Activated CD8-positive, alpha-beta memory T cell treated with anti-CD3 and anti-CD28 coated beads, Interleukin-2, amount 10 ng/mL, durations not matched to agents 7 days and 5 days (primary cell): ENCODE data around the gene FAM107B. TPM values are rescaled to one million over a fixed set of nuclear protein-coding genes. Genes with fewer than 3 reads are reported as not detected.
A peak's percentile ranks its signal among the peaks of the same experiment; 100 is the strongest.
"Not testable (repeated sequence)": the region's sequence is repeated elsewhere in the genome, so short reads cannot be mapped to it uniquely, and the experiment has no call there.

Experiments used
- ATAC-seq: fragments of 150-1000 bp; cut with Tn5 transposase; one replicate; pipeline ENCODE4 v1.10.0; 2021; ENCODE audit warnings: moderate library complexity
- CTCF ChIA-PET: fragments of 350-600 bp; sonication (Branson Sonifier 250); formaldehyde crosslinking; loops from one replicate; lab custom pipeline; 2021; ENCODE audit warnings: antibody characterized with exemption; lab: Charles Lee
- DNase-seq: peaks from one replicate; pipeline ENCODE4 v3.0.0-alpha.2; 2020
- H3K27ac Mint-ChIP-seq: one replicate; pipeline ENCODE4 v1.8.0; 2021; ENCODE audit warnings: mild to moderate bottlenecking, mixed read lengths
- H3K27me3 Mint-ChIP-seq: one replicate; pipeline ENCODE4 v1.8.0; 2021; ENCODE audit warnings: mixed read lengths
- H3K36me3 Mint-ChIP-seq: one replicate; pipeline ENCODE4 v1.8.0; 2021; ENCODE audit warnings: mild to moderate bottlenecking, mixed read lengths
- H3K4me1 Mint-ChIP-seq: one replicate; pipeline ENCODE4 v1.8.0; 2021; ENCODE audit warnings: mixed read lengths
- H3K4me3 Mint-ChIP-seq: one replicate; pipeline ENCODE4 v1.8.0; 2021; ENCODE audit warnings: mild to moderate bottlenecking, moderate library complexity, mixed read lengths
- H3K9me3 Mint-ChIP-seq: one replicate; pipeline ENCODE4 v1.8.0; 2022; ENCODE audit warnings: low read depth, mixed read lengths
- total RNA-seq, 2 experiments: library from RNA; stranded (reverse); gene quantifications; one replicate each; pipeline ENCODE4 v1.2.3, GENCODE V29; 2021

The FAM107B gene
- total RNA-seq, 2 experiments from 2014 or later, result 114 to 208 TPM

GRCh38 chr10:14595526-14596182, 179.0 kb downstream of the FAM107B start:
- CTCF ChIA-PET, result no interaction called here
- ATAC-seq, result no peak
- Mint-ChIP-seq H3K9me3 (no peaks in the 10 kb centered on the region), H3K4me3 (no peak overlapping the region), H3K27me3 (no peaks in the 10 kb centered on the region), H3K4me1 (peaks cover 66% of the 10 kb centered on the region), H3K27ac (peak overlapping the region; percentile 30), H3K36me3 (peaks cover 71% of the 10 kb centered on the region)
- no peak for DNase-seq

GRCh38 chr10:14594878-14595525, 179.7 kb downstream of the FAM107B start:
- DNase-seq (no peak), ATAC-seq (no peak)
- no peaks in the 10 kb centered on the region for H3K27me3 Mint-ChIP-seq
- H3K27ac Mint-ChIP-seq, result peak overlapping the region; percentile 1
- H3K9me3 Mint-ChIP-seq, result no peaks in the 10 kb centered on the region
- no peak overlapping the region for H3K4me3 Mint-ChIP-seq
- CTCF ChIA-PET, result no interaction called here
- peaks cover 66% of the 10 kb centered on the region for H3K4me1 Mint-ChIP-seq
- H3K36me3 Mint-ChIP-seq, result peaks cover 73% of the 10 kb centered on the region

GRCh38 chr10:14593806-14594205, 180.9 kb downstream of the FAM107B start:
- H3K4me3 Mint-ChIP-seq, result no peak overlapping the region
- no peak for DNase-seq
- no peaks in the 10 kb centered on the region for H3K9me3 Mint-ChIP-seq
- no peak for ATAC-seq
- peaks cover 65% of the 10 kb centered on the region for H3K4me1 Mint-ChIP-seq
- peaks cover 62% of the 10 kb centered on the region for H3K36me3 Mint-ChIP-seq
- no peak overlapping the region for H3K27ac Mint-ChIP-seq
- H3K27me3 Mint-ChIP-seq, result no peaks in the 10 kb centered on the region
- CTCF ChIA-PET, result no interaction called here

DNA sequence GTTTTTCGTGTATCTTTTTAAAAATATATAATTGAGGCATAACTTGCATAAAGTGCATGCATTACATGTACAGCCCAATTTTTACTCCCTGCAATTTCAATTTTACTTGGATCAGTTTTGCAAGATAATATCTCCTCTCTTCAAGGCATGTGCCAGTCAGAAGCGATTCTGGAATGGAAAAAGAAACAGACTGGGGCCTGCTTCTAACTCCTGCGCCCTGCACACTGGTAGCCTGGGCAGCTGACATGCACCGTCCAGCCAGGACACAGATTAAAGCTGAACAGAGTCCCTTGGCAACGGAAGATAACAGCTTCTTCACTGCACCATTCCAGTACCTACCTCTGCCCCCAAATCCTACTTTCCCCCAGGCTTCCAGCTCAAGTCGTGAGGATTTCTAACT, 182.1 kb downstream of the FAM107B start:
- CTCF ChIA-PET, result interaction anchor here (1.6 kb wide), 1 partner anchor 9 kb away, joined by 5 read pairs; no protein-coding TSS in a partner anchor
- no peaks in the 10 kb centered on the region for H3K27me3 Mint-ChIP-seq
- ATAC-seq (no peak), DNase-seq (no peak)
- no peaks in the 10 kb centered on the region for H3K9me3 Mint-ChIP-seq
- H3K36me3 Mint-ChIP-seq, result peaks cover 63% of the 10 kb centered on the region
- no peak overlapping the region for H3K4me3 Mint-ChIP-seq
- H3K4me1 Mint-ChIP-seq, result peaks cover 69% of the 10 kb centered on the region
- H3K27ac Mint-ChIP-seq, result peak overlapping the region; percentile 16

- no peak for ATAC-seq
- H3K27me3 Mint-ChIP-seq, result no peaks in the 10 kb centered on the region
- H3K36me3 Mint-ChIP-seq, result peaks cover 61% of the 10 kb centered on the region
- H3K4me3 Mint-ChIP-seq, result no peak overlapping the region
- CTCF ChIA-PET, result interaction anchor here (1.0 to 1.6 kb wide), 2 partner anchors 9 to 55 kb away, joined by 3 to 5 read pairs; no protein-coding TSS in a partner anchor
- H3K27ac Mint-ChIP-seq, result peak overlapping the region; percentile 26
- no peaks in the 10 kb centered on the region for H3K9me3 Mint-ChIP-seq
- no peak for DNase-seq
- peaks cover 74% of the 10 kb centered on the region for H3K4me1 Mint-ChIP-seq
Measured at GRCh38 chr10:14592026-14592425, 182.7 kb downstream of the FAM107B start.

DNA sequence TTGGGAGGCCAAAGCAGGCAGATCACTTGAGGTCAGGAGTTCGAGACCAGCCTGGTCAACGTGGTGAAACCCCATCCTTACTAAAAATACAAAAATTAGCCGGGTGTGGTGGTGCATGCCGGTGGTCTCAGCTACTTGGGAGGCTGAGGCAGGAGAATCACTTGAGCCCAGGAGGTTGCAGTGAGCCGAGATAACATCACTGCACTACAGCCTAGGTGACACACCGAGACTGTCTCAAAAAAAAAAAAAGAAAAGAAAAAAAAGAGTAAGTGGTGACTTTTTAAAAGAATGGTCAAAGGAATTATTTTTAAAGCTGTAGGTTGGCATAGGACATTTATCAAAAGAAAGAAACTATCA, 185.8 kb downstream of the FAM107B start:
- not testable (repeated sequence) for DNase-seq, H3K27me3 Mint-ChIP-seq, ATAC-seq, H3K9me3 Mint-ChIP-seq
- H3K27ac Mint-ChIP-seq, result peak overlapping the region; percentile 94
- CTCF ChIA-PET, result interaction anchor here (0.9 to 2.1 kb wide), 8 partner anchors 8 to 60 kb away, joined by 3 to 10 read pairs (median 4); no protein-coding TSS in a partner anchor
- peaks cover 83% of the 10 kb centered on the region for H3K4me1 Mint-ChIP-seq
- peaks cover 43% of the 10 kb centered on the region for H3K36me3 Mint-ChIP-seq
- peak overlapping the region; percentile 60 for H3K4me3 Mint-ChIP-seq

- CTCF ChIA-PET, result interaction anchor here (0.9 to 2.1 kb wide), 13 partner anchors 9 to 365 kb away, joined by 3 to 10 read pairs (median 3); partner anchors contain the start of genes CDNF, HSPA14 and MSANTD7
- peak; percentile 80 for DNase-seq
- H3K27me3 Mint-ChIP-seq, result no peaks in the 10 kb centered on the region
- peak; percentile 72 for ATAC-seq
- peaks cover 90% of the 10 kb centered on the region for H3K4me1 Mint-ChIP-seq
- peak overlapping the region; percentile 94 for H3K27ac Mint-ChIP-seq
- H3K4me3 Mint-ChIP-seq, result peak overlapping the region; percentile 60
- H3K9me3 Mint-ChIP-seq, result no peaks in the 10 kb centered on the region
- peaks cover 39% of the 10 kb centered on the region for H3K36me3 Mint-ChIP-seq
Measured at GRCh38 chr10:14588084-14588937, 186.4 kb downstream of the FAM107B start.

- Mint-ChIP-seq H3K4me1 (peaks cover 92% of the 10 kb centered on the region), H3K9me3 (no peaks in the 10 kb centered on the region), H3K4me3 (peak overlapping the region; percentile 60), H3K36me3 (peaks cover 37% of the 10 kb centered on the region), H3K27me3 (no peaks in the 10 kb centered on the region), H3K27ac (peak overlapping the region; percentile 94)
- CTCF ChIA-PET, result interaction anchor here (0.9 to 2.1 kb wide), 8 partner anchors 12 to 366 kb away, joined by 3 to 10 read pairs (median 4); partner anchors contain the start of genes CDNF, HSPA14 and MSANTD7
- no peak for DNase-seq
- ATAC-seq, result peak; percentile 4
Measured at GRCh38 chr10:14587540-14588083, 187.1 kb downstream of the FAM107B start.

GRCh38 chr10:14586901-14587300, 187.8 kb downstream of the FAM107B start:
- DNase-seq, result no peak
- H3K27ac Mint-ChIP-seq, result peak overlapping the region; percentile 94
- H3K9me3 Mint-ChIP-seq, result no peaks in the 10 kb centered on the region
- peaks cover 90% of the 10 kb centered on the region for H3K4me1 Mint-ChIP-seq
- CTCF ChIA-PET, result interaction anchor here (1.0 kb wide), 1 partner anchor 251 kb away, joined by 5 read pairs; the partner anchor contains the start of genes CDNF, HSPA14 and MSANTD7
- H3K27me3 Mint-ChIP-seq, result no peaks in the 10 kb centered on the region
- ATAC-seq, result no peak
- H3K36me3 Mint-ChIP-seq, result peaks cover 35% of the 10 kb centered on the region
- peak overlapping the region; percentile 22 for H3K4me3 Mint-ChIP-seq

DNA sequence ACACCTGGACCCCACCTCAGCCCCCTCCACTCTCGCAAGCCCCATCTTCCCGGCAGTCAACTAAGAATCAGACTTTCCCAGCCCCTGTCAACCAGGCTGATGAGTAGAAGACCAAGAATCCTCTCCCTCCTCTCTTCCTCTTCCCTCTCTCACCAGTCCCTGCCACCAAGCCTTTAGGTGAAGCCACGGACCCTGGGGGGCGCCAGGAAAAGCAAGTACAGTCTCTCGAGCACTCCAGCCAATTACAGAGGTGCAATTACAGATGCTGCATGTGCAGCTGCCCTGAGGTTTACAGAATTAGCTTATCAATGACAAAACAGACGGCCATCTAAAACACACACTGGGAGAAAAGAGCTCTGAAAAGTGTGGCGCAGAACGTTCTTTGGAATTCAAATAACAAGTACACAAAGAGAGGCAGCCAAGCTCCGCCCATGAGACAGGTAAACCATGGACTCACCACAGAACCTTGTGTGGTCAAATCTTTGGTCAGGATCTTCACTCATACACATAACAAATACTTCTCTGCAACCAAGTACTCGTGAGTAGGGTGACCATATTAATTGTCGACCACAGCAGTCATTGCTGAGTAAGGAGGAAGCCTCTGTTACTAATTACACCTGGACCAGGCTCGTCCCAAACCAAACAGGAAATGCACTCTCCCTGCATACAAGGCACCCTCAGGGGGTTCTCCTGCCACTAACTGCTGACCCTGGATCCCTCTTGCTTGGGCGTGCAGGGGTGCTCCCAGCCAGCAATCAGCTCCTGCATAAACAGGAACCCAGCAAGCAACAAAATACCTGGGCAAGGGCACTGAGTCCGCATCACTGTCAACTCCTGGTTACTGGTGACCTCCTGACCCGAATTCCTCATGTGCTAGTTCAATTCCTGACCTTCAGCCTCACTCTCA, 189.2 kb downstream of the FAM107B start:
- Mint-ChIP-seq H3K27ac (peak overlapping the region; percentile 81), H3K4me1 (peaks cover 91% of the 10 kb centered on the region), H3K4me3 (peak overlapping the region; percentile 43), H3K27me3 (no peaks in the 10 kb centered on the region), H3K9me3 (no peaks in the 10 kb centered on the region), H3K36me3 (peaks cover 33% of the 10 kb centered on the region)
- no peak for ATAC-seq
- CTCF ChIA-PET, result interaction anchor here (0.7 kb wide), 1 partner anchor 48 kb away, joined by 3 read pairs; no protein-coding TSS in a partner anchor
- peak; percentile 69 for DNase-seq

DNA sequence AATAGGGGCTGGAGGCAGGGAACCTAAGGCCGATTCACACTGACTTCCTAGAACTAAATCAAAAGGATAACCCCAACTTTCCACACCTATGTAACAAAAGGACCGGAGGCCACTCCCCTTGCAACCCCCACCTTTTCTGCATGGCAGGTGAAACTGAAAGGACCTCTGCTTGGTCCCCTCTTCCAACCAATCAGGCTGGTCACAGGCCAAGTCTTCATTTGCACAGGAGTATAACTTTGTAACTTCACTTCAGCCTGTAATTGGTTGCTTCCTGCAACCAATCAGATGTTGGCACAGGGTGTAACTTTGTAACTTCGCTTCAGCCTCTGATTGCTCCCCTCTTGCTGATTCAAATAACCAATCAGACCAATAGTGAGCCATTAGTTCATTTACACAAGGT, 190.0 kb downstream of the FAM107B start:
- H3K4me3 Mint-ChIP-seq, result no peak overlapping the region
- H3K4me1 Mint-ChIP-seq, result peaks cover 83% of the 10 kb centered on the region
- no peaks in the 10 kb centered on the region for H3K9me3 Mint-ChIP-seq
- CTCF ChIA-PET, result interaction anchor here (0.7 to 2.6 kb wide), 5 partner anchors 10 to 35 kb away, joined by 3 to 11 read pairs (median 4); no protein-coding TSS in a partner anchor
- peak overlapping the region; percentile 81 for H3K27ac Mint-ChIP-seq
- DNase-seq (peak; percentile 68), ATAC-seq (peak; percentile 17)
- H3K36me3 Mint-ChIP-seq, result peaks cover 27% of the 10 kb centered on the region
- no peaks in the 10 kb centered on the region for H3K27me3 Mint-ChIP-seq

- Mint-ChIP-seq H3K27ac (peak overlapping the region; percentile 81), H3K9me3 (no peaks in the 10 kb centered on the region), H3K4me1 (peaks cover 81% of the 10 kb centered on the region), H3K36me3 (peaks cover 27% of the 10 kb centered on the region), H3K27me3 (no peaks in the 10 kb centered on the region), H3K4me3 (peak overlapping the region; percentile 51)
- CTCF ChIA-PET, result interaction anchor here (1.0 to 2.6 kb wide), 6 partner anchors 9 to 28 kb away, joined by 3 to 11 read pairs (median 4); no protein-coding TSS in a partner anchor
- DNase-seq (no peak), ATAC-seq (no peak)
Measured at GRCh38 chr10:14583967-14584366, 190.7 kb downstream of the FAM107B start.
